GM21619 (cell line): ENCODE results near the gene CPSF3.
A peak's percentile ranks its signal among the peaks of the same experiment; 100 is the strongest.

Experiments
- ATAC-seq: cut with Tn5 transposase; IDR thresholded peaks from one replicate; pipeline ENCODE4 v1.9.1; 2021; ENCODE audit not compliant: unreplicated experiment

The CPSF3 gene

GRCh38 chr2:9416962-9417316 lies 6.5 kb upstream of the CPSF3 start:
- no peak for ATAC-seq

- no peak for ATAC-seq
These were observed 5.7 kb upstream of the CPSF3 start for GRCh38 chr2:9417725-9418124.

GRCh38 chr2:9418746-9419145 lies 4.7 kb upstream of the CPSF3 start:
- no peak for ATAC-seq

- no peak for ATAC-seq
These were observed 3.9 kb upstream of the CPSF3 start for GRCh38 chr2:9419541-9419940.

- ATAC-seq: no peak
These were observed 3.0 kb upstream of the CPSF3 start for GRCh38 chr2:9420495-9420894.

- peak; percentile 33 for ATAC-seq
These were observed 944 bp upstream of the CPSF3 start for GRCh38 chr2:9422321-9423099.

GRCh38 chr2:9423922-9424272 lies 443 bp downstream of the CPSF3 start:
- peak; percentile 5 for ATAC-seq

GRCh38 chr2:9424447-9425164 lies 1.2 kb downstream of the CPSF3 start:
- no peak for ATAC-seq

GRCh38 chr2:9428965-9429577 lies 5.6 kb downstream of the CPSF3 start:
- ATAC-seq: no peak

GRCh38 chr2:9430316-9431293 lies 7.2 kb downstream of the CPSF3 start:
- no peak for ATAC-seq

- ATAC-seq: no peak
These were observed 11.0 kb downstream of the CPSF3 start for GRCh38 chr2:9434489-9434888.

GRCh38 chr2:9439536-9439935 lies 16.1 kb downstream of the CPSF3 start:
- ATAC-seq: no peak

GRCh38 chr2:9440058-9440727 lies 16.7 kb downstream of the CPSF3 start:
- no peak for ATAC-seq

- ATAC-seq: no peak
These were observed 18.1 kb downstream of the CPSF3 start for GRCh38 chr2:9441556-9441955.

GRCh38 chr2:9443526-9443925 lies 20.1 kb downstream of the CPSF3 start:
- no peak for ATAC-seq

GRCh38 chr2:9445089-9445488 lies 21.6 kb downstream of the CPSF3 start:
- no peak for ATAC-seq

GRCh38 chr2:9451231-9451630 lies 27.8 kb downstream of the CPSF3 start:
- no peak for ATAC-seq

GRCh38 chr2:9460441-9461017 lies 37.1 kb downstream of the CPSF3 start:
- no peak for ATAC-seq

GRCh38 chr2:9461079-9461478 lies 37.6 kb downstream of the CPSF3 start:
- no peak for ATAC-seq

- ATAC-seq: no peak
These were observed 38.9 kb downstream of the CPSF3 start for GRCh38 chr2:9462313-9462712.
